Skin epidermis (tissue), 12 donors: ENCODE measurements around the gene LAMA5.

Experiments used
- H3K27ac ChIP-seq, 21 experiments: fragments of 200-600 bp; sonication (generic) in 11 of 21; one replicate each; pipeline ENCODE4 v1.5.0; 2020; ENCODE audit warnings: mild to moderate bottlenecking in 3 of 21, inconsistent platforms in 2 of 21, moderate library complexity in 2 of 21
- H3K4me3 ChIP-seq, 7 experiments: fragments of 200-600 bp; sonication (generic) in 2 of 7; one replicate each; pipeline ENCODE4 v1.5.0; 2020; ENCODE audit warnings: inconsistent platforms in 2 of 7, mild to moderate bottlenecking in 2 of 7, moderate library complexity in 1 of 7

Gene LAMA5

GRCh38 chr20:62336329-62336728 lies 30.8 kb downstream of the LAMA5 start:
- Histone ChIP-seq H3K4me3 (no peak overlapping the region), H3K27ac (peak overlapping the region in 1 of 21 experiments; percentile 24)

DNA sequence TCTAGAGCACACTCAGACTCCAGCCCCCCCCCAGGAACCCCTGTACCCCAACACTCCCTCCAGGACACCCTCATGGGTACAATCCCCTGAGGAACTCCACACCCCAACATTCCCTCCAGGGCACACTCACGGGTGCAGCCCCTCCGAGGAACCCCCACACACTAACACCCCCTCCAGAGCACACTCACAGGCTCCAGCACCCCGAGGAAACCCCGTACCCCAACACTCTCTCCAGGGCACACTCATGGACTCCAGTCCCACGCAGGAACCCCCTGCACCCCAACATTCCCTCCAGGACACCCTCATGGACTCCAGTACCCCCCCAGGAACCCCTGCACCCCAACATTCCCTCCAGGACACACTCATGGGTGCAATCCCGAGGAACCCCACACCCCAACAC lies 31.6 kb downstream of the LAMA5 start:
- H3K4me3 ChIP-seq: no peak overlapping the region

GRCh38 chr20:62334881-62335280 lies 32.2 kb downstream of the LAMA5 start:
- no peak overlapping the region for H3K27ac ChIP-seq
- H3K4me3 ChIP-seq: no peak overlapping the region

More for the DNA sequence above, 31.6 kb downstream of the LAMA5 start:
- no peak overlapping the region for H3K27ac ChIP-seq

DNA sequence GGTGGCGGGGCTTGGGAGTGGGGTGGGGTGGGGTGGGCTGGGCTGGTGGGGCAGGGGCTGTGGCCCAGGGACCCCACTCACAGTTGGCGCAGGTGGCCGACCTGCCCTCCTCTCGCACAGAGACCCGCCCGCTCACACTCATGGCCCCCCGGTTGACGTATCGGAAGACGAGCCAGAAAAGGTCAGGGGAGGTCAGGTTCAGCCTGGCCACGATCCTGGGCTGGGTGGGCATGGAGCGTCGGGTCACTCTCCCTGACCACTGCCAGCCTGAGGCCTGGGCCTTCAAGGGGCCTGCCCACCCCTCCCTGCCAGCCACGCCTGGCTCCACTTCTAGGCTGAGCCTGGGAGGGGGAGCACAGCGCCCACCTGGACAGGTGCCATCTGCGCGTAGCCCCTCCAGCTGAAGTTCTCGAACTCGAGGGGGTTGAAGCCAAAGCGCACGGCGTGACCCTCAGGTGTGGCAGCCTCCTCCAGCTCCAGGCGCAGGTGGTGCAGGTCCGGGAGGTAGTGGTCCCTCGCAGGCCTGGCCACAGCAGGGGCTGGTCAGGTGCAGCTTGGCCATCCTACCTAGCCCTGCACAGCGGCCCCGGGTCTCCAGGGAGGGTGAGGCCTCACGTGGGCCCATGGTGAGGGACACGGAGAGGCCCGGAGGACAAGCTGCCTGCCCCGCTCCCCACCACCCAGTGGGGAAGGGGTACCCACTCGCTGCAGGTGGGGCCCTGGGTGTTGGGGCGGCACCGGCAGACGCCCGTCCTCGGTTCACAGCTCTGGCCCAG lies 33.1 kb downstream of the LAMA5 start:
- H3K4me3 ChIP-seq: no peak overlapping the region
- no peak overlapping the region for H3K27ac ChIP-seq

DNA sequence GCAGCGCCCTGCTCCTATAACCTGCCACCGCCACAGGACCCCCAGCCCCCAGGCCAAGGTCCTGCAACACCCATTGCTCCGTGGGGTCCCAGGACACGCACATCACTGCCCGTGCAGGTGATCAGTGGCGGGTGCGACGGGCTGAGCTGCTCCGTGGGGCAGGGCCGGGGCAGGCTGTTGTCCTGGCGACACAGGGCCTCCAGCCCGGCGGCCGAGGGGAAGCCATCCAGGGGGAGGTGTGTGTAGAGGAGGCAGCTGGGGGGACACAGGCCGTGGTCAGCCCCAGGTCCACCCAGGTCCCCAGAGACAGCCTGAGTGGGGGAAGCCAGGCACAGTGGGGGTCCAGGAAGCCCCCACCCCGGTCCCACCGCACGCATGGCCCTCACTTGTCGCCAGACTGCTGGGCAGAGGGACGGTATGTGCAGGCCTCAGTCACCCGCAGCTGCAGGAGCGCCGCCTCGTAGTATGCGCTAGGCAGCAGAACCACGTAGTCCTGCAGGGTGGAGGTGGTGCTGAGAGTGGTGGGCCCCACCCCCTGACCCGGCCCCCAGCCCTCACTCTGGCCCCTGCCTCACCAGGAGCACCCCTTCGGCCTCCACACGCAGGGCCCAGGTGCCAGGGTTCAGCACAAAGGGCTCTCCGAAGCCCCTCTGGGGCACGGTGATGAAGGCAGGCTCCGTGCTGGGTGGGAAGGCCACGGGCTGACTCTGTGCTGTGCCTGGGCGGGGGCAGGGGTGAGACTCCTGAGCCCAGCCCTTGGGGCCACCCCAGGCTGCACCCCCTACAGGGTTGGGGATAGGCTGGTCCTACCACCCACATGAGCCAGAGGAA lies 33.9 kb downstream of the LAMA5 start:
- H3K4me3 ChIP-seq: no peak overlapping the region
- no peak overlapping the region for H3K27ac ChIP-seq

DNA sequence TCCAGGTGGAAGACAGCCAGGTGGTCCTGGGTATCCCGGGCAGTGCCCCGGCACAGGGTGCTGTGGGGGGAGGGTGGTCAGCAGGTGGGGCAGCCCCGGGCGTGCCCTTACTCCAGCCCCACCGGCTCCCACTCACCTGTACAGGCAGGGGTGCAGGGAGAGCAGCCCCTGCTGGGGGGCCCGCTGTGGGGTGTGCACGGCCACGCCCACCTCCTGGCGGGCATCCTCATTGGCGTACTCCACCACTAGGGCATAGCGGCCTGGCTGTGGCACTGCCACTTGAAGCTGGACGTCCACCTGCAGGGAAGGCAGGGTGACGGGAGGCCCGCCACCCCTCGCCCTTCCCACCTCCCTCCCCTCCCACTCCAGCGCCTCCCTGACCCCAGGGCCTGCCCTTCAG lies 34.7 kb downstream of the LAMA5 start:
- no peak overlapping the region for H3K4me3 ChIP-seq

DNA sequence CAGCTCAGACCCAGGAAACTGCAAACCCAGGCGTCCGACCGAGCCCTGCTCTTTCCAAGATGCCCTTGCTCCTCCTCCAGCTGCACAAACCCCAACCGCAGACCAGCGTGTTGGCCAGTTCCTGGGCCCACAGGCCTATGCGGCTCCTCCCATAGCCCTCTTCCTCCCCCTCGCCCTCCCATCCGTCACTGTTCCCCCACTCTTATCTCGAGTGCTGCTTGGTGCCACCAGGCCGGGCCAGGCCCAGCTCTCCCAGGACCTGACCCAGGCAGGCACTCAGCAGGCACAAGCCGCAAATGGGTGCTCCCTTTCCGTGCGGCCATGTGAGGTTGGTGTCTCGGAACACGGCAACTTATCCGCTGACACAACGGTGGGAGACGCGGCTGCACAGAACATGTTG lies 35.8 kb downstream of the LAMA5 start:
- no peak overlapping the region for H3K27ac ChIP-seq
- no peak overlapping the region for H3K4me3 ChIP-seq

More for the DNA sequence above, 34.7 kb downstream of the LAMA5 start:
- no peak overlapping the region for H3K27ac ChIP-seq

DNA sequence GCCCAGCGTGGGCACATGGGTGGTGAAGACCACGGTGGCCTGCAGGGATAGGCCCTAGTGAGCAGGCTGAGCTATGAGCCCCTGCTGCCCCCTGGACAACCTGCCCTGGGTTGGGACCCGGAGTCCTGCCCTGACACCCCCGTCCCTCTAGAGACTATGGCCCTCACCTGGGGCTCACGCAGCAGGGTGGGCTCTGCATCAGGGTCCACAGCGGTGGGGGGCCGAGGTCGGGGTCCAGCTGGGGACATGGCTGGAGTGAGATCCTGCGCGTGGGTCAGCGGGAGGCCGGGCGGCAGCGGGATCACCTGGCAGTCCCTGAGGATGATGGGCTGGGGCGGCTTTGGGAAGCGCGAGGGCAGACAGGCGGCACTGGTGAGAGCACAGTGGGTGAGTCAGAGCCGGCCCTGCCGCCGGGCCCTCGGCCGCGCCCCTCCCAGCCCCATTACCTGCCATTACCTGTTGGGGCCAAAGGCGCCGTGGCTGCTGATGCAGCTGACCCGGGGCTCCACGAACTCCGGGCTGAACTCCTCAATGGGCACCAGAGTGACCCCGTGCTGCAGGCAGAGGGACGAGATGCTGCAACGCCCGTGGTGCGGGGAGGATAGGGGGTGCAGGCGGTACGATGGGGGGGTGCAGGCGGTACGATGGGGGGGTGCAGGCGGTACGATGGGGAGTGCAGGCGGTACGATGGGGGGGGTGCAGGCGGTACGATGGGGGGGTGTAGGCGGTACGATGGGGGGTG lies 36.4 kb downstream of the LAMA5 start:
- Histone ChIP-seq H3K27ac (no peak overlapping the region), H3K4me3 (no peak overlapping the region)

DNA sequence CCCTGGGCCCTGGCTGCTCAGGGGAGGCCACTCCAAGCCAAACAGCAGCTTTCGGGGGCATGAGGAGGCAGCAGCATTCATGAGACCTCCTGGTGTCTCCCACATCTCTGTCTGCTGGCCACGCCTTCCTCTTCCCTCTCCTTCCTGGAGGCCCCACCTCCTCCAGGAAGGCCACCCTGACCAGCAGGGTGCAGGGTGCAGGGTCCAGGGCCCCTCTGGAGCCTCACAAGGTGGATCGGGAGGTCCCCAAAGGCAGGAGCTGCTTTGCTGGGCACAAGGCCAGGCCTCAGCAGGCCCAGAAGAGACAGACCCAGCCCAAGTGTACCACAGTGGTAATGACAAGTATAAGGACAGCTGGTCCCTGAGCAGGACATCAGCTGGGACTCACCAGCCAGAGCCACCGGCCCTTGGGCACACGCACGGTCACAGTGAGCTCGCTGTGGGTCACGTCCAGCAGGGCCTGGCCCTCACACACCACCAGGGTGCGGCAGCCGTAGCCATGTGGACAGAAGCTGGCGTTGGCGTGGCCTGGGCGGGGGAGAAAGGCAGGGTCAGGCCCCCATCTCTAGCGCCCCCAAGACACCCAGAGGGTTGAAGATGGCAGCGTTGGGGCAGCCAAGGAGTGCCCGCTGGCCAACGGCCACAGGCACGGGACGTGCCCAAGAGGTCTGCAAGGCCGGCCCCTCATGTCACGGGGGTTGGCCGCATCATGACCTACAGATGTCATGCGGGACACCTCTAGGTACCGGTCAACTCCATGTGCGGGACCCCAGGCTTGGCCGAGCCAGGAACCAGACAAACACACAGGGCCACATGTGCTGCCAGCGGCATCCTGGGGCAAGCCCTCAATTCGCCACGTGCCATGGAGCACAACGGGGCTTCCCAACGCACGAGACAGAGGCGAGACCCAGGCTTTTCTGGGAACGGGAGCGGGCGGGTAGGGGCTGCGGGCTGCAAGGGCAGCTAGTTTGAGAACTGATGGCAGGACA lies 37.4 kb downstream of the LAMA5 start:
- H3K4me3 ChIP-seq: no peak overlapping the region
- H3K27ac ChIP-seq: no peak overlapping the region

- H3K4me3 ChIP-seq: no peak overlapping the region
Observed at GRCh38 chr20:62328684-62329388, 38.3 kb downstream of the LAMA5 start.

GRCh38 chr20:62327726-62328495 lies 39.2 kb downstream of the LAMA5 start:
- Histone ChIP-seq H3K27ac (no peak overlapping the region), H3K4me3 (no peak overlapping the region)

More at GRCh38 chr20:62328684-62329388, 38.3 kb downstream of the LAMA5 start:
- no peak overlapping the region for H3K27ac ChIP-seq

GRCh38 chr20:62326959-62327725 lies 40.0 kb downstream of the LAMA5 start:
- H3K4me3 ChIP-seq: no peak overlapping the region
- H3K27ac ChIP-seq: no peak overlapping the region

DNA sequence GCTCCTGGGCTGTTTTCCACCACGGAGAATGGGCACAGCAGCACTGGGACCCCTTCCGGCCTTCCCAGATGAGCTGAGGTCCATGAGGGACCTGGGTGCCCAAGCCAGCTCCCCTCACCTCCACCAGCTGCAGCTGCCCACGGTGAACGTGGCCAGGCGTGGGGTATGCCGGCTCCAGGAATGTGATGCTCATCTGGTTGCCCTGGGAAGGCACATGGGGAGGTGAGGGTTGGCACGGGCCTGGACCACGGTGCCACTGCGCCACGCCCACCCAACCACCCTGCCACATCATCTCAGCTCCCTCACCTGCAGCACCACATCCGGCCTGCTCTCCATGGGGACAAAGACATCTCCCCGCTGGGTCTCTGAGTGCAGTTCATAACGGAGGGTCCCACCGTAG lies 40.6 kb downstream of the LAMA5 start:
- no peak overlapping the region for H3K4me3 ChIP-seq

DNA sequence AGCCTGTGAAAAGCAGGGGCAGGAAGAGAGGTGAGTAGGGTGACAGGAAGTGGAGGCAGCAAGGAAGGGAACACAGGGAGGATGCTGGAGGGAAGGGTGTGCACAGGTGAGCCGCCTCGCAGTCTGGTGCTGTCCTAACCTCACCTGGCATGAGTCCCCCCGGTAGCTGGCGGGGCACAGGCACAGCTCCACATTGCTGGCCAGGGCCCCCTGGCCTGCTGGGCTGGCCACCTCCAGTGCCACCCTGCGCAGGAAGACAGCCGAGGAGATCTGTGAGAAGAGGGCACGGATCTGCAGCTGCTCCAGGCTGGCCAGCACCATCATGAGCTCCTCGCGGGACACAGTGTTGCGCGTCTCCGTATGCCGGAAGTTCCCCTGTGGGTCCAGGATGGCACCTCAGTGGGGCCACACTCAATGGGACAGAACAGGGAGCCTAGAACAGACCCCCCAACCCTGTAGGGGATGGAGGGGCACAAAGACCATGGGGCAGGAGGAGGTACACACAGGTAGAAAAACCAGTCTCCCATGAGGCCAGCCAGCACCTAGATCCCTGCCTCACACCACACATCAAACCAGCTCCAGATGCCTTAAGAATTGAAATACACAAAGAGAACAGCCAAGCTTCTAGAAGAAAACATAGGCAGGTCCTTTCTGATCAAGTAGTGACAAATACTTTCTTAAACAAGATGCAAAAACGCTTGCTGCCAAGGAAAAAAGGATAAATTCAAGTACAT lies 41.8 kb downstream of the LAMA5 start:
- Histone ChIP-seq H3K27ac (no peak overlapping the region), H3K4me3 (no peak overlapping the region)

More for the DNA sequence above, 40.6 kb downstream of the LAMA5 start:
- no peak overlapping the region for H3K27ac ChIP-seq

- Histone ChIP-seq H3K4me3 (no peak overlapping the region), H3K27ac (no peak overlapping the region)
Observed at GRCh38 chr20:62323980-62324906, 42.9 kb downstream of the LAMA5 start.
